ENCODE measurements around the gene RASD2.

The RASD2 gene

DNA sequence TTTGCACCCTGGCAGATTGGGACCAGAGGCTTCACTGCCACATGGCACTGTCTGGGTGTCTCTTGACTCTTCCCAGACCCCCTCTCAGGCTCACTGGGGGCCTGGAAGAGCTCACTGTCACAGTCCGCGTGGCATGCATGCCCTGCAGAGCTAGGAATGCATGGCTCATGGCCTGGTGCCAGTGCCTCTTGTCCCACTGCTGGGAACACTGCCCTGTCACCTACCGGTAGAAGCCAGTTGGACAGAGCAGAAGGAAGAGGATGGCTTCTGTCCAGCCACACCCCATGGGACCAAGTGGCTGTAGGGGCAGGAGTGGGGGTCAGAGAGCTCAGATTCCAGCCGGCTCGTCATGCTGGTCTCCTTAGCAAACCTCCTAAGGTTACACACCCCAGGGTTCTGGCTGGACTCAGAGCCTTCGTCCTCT is 46.8 kb downstream of the RASD2 start:
- no peak for DNase-seq

DNA sequence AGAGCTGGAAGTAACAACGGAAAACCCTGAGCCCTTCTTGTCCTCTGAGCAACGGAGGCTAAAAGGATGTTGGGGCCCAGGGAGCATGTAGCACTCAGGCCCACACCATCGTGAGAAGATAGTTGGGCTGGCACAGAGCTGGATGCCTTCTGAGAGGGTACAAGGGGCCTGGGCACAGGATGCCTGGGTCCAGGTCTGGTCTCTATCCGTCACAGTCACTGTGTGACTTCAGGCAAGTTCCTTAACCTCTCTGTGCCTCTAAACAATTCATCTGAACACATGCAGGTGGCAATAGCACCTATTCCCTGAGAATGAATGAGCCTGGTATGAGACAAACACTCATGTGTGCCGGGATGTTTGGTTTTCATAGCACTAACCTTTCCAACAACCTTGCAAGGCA is 47.3 kb downstream of the RASD2 start:
- DNase-seq, result no peak

DNA sequence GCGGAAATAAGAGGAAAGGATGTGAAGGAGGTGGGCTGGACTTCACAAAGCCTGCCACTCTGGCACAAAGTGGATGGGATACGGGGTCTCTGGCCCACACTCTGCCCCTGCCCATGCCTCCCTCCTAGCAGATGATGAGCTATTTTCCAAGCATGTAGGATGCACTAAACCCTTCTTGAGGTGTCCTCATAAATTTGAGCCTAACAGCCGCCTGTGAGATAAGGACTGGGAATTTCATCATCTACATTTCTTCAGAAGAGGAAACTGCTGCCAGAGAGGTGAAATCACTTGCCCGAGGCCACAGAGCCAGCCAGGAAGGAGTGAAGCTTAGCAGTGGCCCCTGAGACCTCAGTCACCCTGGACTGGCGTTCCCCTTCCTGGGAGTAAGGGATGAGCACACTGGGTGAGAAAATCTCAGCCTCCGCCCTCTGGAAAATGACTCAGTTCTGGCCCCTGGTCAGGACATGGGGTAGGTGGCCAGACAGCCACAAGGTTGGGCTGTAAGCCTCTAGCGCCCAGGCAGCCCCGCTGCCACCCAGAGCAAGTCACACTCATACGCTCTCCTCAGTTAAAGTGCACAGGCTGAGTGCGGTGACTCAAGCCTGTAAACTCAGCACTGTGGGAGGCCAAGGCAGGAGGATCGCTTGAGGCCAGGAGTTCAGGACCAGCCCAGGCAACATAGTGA is 48.6 kb downstream of the RASD2 start:
- peak; percentile 79 for DNase-seq

DNA sequence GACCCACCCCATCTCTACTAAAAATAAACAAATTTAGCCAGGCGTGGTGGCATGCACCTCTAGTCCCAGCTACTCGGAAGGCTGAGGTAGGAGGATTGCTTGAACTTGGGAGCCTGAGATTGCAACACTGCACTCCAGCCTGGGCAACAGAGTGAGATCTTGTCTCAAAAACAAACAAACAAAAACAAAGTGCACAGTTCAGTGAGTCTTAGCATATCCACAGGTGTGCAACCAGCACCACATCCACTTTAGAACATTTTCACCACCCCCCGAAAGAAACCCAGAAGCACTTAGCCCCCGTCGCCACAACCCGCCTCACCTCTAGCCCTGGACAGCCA is 49.1 kb downstream of the RASD2 start:
- DNase-seq, result no peak

DNA sequence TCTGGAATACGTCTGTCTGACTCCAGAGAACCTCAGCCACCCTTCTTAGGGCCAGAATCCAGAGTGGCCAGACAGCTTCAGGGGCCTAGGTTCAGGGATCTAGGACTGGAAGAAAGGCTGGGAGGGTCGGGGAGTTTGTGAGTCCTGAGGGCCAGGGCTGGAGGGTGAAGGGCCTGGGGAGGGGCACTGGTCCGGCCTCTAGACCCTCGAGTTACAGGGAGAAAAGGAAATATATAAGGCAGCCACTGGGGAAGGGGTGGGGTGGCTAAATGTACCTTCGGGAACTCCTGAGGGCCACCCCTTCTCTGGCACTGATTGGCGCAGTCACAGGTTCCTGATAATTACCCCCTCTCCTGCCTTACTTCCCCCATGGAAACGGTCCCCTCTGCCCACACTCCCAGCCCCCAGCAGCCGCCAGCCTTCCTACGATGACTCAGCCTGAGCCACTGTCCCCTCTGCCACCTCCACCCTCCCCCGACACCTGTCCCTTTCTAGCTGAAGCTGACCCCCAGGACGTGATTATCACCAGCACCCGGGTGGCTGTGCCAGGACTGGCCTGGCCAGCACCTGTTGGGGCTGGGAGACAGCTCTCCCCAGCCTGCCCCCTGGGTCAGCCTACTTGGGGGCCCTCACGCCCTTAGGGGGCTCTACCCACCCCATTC is 50.1 kb downstream of the RASD2 start:
- no peak for DNase-seq

DNA sequence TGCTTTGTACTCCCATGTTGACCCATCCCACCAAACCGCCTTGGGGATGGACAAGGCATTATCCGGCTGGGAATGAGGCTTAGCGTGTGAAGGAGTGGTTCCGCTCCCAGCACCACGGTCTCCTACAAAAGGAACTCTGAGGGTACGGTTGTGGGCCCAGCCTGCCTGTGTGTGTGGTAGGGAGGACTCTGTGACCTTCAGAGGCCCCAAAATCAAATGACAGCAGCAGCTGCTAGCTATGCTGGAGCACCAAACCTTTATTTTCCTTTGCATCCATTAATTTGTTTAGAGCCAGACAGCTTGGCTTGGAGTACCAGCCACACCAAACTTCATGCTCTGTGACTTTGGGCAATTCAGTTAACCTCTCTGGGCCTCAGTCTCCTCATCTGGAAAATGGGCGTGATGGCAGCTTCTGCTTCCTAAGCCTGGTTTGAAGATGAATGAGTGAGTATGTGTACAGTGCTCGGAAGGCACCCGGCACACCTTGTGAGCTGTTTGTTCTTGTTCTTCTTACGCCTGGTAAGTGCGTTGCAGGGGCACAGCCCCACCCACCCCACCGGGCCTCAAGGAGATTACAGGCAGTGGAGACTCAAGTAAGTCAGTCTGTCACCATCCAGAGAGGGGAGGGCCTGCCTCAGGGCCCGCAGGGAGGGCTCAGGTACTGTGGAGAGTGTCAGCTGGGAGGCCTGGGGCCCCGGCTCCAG is 51.2 kb downstream of the RASD2 start:
- no peak for DNase-seq

DNA sequence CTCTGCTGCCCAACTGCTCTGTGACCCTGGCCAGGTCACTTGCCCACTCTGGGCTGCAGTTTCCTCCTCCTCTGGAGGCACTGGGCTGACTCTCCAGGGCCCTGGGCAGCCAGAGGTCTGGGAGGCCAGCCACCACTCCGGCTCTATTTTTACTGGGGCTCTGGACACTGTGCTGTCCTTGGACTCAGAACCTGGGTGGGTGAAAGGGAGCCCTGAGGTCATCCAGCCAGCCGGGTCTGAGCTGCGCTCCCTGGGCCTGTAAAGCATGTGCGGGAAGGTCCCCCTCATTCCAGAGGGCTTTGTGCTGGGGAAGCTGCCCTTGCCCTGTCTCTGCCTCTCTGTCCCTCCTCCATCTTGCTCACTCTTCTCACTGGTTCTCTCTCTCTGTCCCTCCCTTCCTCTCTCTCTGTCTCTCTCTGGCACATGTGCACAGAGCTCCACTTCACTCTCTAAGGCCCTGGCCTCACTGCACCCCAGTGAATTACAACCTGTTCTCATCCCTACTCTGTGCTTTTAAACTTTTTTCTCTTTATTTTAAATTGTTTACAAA is 51.9 kb downstream of the RASD2 start:
- DNase-seq, result no peak

DNA sequence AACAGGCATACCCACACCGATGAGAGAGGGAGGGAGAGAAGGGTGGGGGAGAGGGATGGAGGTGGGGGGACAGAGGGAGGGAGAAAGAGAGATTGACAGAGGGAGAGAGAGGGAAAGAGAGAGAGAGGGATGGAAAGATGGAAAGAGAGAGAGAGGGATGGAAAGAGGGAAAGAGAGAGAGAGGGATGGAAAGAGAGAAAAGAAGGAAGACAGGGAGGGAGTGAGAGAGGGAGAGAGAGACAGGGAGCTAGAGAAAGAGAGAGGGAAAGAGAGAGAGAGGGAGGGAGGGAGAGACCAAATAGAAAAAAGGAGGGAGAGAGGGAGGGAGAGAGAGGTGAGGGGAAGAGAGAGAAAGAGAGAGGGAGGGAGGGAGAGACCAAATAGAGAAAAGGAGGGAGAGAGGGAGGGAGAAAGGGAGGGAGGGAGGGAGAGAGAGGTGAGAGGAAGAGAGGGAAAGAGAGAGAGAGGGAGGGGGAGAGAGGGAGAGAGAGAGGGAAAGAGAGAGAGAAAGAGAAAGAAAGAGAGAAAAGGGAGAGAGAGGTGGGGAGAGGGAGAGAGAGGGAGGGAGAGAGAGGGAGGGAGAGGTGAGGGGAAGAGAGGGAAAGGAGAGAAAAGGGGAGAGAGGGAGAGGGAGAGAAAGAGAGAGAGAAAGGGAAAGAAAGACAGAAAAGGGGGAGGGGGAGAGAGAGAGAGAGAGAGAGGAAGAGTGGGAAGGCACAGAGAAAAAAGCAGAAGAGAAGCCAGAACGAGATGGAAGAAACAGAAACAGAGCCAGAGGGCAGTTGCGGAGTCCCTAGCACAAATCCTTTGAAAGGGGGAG is 52.6 kb downstream of the RASD2 start:
- DNase-seq, result no peak

DNA sequence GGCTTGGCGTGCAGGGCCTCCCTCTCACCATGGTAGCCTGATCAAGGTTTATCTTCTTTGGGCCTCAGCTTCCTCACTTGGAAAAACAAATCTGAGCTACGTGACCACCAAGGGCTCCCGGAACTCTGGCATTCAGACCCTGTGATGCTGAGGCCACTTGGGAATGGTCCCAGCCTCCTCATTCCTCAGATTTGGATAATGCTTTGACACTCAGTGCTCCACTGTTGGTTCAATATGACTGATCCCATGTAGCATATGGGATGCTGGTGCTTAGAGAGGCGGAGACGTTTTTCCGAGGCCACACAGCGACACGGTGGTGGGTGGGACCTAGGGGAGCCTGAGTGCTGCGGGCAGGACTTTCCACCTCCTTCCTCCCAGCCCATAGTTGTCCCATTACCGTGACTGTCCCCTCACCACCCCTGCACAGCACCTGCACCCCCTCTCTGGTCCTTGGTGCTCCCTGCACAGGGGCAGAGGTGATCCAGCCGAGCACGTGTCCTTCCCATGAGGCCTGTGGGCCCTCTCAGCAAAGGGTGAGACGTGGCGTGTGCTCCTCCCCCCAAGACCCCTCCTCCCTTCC is 53.4 kb downstream of the RASD2 start:
- DNase-seq, result no peak

DNA sequence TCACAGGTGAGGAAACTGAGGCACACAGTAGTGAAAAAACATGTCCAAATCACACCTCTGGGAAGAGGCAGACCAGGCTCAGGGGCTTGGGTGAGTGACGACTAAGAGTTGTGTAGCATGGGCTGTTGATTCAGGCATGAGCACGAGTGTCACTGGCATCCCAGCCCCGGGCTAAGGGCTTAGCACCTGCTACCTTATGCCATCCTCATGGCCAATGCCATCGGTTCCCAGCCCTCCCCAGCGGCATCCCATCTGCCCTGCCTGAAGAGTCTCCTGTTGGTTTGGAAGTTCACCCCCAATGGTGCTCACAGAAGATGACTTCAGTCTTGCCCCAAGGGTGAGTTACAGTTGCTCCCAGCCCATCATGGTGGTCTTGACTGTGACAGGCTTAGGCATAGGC is 54.1 kb downstream of the RASD2 start:
- DNase-seq, result no peak

DNA sequence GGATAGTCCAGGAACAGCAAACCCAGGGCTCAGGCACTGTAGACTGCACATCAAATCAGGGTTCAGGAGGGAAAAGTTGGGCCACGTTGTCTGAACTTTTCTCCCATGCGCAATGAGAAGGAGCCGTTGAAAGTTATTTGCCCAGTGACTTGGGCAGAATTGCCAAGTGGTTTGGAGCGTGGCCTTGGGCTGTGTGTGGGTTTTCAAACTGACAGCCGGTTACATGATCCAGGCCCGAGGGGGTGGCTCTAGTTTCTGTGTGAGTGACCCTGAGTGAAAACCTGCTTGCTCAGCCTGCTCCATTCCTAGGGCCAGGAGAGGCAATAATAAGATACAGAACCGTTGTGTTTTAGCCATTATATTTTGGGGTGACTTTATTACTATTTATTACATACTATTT is 56.2 kb downstream of the RASD2 start:
- no peak for DNase-seq

DNA sequence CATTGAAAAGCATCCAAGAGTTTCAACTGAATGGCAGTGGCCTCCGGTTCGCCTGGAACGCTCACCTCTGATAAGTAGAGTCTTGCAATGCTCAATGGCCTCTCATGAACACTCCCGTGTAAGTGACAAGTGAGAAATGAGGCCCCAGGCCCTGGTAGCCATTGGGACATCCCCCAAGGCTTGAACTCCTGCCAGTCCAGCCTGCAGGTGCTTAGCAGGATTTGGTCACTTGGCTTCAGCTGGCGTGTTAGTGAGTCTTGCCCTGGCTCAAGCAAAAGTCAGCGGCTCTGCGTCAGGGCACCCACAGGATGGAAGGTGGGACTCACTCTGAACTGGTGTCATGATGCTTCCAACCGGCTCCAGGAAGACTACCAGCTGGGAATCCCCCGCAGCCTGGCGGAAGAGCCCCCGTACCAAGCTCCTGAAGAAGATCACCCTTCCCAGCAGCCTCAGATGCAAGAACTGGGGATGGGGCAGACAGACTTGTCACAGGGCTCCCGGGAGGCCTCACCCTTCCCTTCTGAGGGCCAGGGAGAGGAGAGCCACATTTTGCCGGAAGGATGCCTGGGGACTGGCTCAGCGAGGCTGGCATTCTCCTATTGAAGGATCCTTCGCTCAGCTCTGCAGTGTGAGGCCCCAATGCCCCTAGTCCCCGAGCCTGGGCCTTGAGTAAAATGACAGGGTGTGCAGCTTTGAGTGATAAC is 57.2 kb downstream of the RASD2 start:
- DNase-seq, result no peak

DNA sequence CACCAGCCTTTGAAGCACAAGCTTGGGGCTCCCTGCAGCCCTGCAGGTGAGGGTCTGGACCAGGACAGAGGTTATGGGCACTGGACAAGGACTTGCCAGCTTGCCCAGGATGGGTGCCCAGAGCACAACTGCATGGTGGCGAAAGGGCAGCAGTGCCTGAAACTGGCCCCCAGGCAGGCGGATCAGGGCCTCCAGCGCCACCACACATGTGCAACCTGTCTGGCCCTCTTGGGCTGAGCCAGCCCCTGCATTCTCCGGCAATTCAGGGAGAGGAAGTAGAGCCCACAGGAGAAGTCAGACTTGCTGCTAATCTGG is 57.7 kb downstream of the RASD2 start:
- no peak for DNase-seq

DNA sequence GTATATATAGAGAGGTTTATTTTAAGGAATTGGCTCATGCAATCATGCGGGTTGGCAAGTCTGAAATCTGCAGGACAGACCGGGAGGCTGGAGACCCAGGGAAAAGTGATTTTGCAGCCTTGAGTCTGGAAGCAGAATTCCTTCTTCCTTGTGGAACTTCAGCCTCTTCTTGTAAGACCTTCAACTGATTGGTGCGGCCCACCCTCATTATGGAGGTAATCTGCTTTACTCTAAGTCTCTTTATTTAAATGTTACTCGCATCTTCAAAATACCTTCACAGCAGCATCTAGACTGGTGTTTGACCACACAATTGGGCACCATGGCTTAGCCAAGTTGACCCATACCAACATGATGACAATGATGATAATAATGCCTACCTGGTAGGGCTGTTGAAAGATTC is 58.7 kb downstream of the RASD2 start:
- no peak for DNase-seq

DNA sequence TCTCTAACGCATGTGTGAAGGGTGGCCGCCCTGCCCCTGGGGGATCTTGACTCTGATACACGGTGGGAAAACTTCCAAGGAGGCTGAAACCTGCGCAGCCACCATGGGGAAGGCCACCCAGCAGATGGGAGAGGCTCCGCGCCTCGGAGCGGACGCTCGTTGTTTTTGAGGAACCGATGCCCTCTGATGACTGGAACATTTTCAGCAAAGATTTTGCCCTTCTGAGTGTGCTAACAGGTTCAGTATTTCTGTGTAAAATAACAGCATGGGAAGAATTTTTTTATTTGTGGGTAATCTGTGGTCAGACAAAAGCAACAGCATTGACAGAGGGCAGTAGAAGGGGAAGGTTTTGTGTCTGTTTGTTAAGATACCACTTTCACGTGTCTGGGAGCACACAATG is 59.8 kb downstream of the RASD2 start:
- DNase-seq, result no peak

DNA sequence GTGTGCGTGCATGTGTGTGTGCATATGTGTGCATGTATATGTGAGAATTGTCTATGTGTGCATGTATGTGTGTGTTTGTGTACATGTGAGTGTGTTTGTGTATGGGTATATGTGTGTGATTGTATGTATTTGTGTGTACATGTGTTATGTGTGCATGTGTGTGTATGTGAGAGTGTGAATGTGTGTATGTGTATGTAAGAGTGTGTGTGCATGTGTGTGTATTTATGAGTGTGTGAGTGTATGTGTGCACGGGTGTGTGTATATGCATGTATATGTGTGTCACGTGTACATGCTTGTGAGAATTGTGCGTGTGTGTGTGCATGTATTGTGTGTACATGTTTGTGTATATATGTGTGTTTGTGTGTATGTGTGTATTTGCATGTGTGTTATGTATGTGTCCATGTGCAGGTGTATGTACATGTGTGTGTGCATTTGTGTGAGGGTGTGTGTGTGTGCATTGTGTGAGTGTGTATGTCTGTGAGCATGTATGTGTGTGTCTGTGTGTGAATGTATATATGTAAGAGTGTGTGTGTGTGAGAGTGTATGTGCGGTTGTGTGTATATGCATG is 60.5 kb downstream of the RASD2 start:
- DNase-seq, result no peak

DNA sequence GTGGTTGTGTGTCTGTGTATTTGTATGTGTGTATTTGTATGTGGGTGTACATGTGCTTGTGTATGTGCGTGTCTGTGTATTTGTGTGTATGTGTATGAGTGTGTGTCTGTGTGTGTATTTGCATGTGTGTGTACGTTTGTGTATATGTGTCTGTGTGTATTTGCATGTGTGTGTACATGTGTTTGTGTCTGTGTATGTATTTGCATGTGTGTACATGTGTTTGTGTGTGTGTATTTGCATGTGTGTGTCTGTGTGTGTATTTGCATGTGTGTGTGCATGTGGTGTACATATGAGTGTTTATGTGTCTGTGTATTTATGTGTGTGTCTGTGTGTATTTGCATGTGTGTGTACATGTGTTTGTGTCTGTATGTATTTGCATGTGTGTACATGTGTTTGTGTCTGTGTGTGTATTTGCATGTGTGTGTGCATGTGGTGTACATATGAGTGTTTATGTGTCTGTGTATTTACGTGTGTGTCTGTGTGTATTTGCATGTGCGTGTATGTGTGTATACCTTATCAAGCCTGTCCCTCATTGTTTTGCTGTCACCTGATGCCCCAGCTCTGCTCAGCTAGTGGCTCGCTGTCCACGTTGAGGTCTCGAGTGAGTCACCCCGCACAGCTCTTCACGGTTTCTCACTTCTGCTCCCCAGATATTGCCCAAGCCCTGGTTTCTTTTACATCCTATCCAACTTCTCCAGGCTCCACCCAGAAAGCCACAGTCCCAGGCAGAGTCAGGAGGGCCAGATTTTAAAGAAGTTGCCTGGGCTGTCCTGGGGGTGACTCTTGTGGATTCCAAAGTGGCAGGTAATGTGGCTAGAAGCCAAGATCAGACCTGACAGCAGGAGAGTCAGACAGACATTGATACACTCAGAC is 61.3 kb downstream of the RASD2 start:
- peak; percentile 62 for DNase-seq
